ENCODE data around the gene CDH13. TPM values are rescaled to one million over a fixed set of nuclear protein-coding genes. Genes with fewer than 3 reads are reported as not detected.

CDH13 gene
- total and polyA plus RNA-seq, 10 of the 15 experiments (the other 5 are each of a cell fraction or from before 2014, with no cell fraction given): under 0.01 to 0.05 TPM; not detected in 8

DNA sequence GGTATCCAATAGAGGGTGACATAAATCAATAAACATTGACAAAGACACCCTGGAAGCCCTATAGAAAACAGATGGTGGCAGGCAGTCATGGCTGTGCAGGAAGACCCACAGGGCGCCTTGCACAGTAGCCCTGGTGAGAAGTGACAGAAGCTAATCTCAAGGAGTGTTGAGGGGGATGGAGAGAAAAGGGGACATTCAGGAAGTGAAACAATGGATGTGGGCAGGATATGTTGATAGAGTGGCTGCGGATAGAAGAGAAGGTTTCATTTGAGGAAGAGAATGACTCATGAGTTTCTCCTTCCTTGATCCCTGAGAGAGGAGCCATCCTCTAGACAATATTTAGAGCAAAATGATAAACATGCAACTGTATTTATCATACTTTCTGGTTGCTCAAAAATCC lies 712.2 kb downstream of the CDH13 start:
- Histone ChIP-seq H3K9me3 (replicated peaks; ENCODE audit: control insufficient read depth, insufficient read depth, low read length) (no peaks in the 10 kb centered on the region), H3K4me1 (ENCODE audit: control insufficient read depth, insufficient read depth, low read length) (no peaks in the 10 kb centered on the region), H4K20me1 (ENCODE audit: control insufficient read depth, insufficient read depth) (no peaks in the 10 kb centered on the region), H3K27ac (ENCODE audit: control insufficient read depth, insufficient read depth) (no peak overlapping the region), H3K9ac (ENCODE audit: control insufficient read depth, insufficient read depth, low read length) (no peak overlapping the region), H3K79me2 (ENCODE audit: control insufficient read depth, insufficient read depth, low read length) (no peaks in the 10 kb centered on the region), H3K4me2 (ENCODE audit: control insufficient read depth, insufficient read depth) (no peak overlapping the region), H2AFZ (ENCODE audit: control insufficient read depth, low read depth, low read length) (no peak overlapping the region), H3K27me3 (replicated peaks in 1 of 2; ENCODE audit: control insufficient read depth in 2 of 2, insufficient read depth in 2 of 2, low read length in 1 of 2) (no peaks in the 10 kb centered on the region), H3K36me3 (ENCODE audit: control insufficient read depth in 2 of 2, insufficient read depth in 2 of 2, low read length in 1 of 2) (no peaks in the 10 kb centered on the region), H3K4me3 (no peak overlapping the region)
- intact Hi-C loops (cut with micrococcal nuclease; ENCODE audit: unreplicated experiment) (loop anchor here (10.0 kb wide), 1 partner anchor 56 kb away; no protein-coding TSS in a partner anchor), in situ Hi-C loops (cut with MboI) (no loop called here)
- 24% methylated on average over 2 of the region's 2 CpGs for WGBS (ENCODE audit: insufficient coverage, insufficient replicate concordance, low lambda C conversion rate, missing lambda C conversion rate)
- ChIA-PET RAD21 (ENCODE audit: unreplicated experiment) (no interaction called here), SMC1A (ENCODE audit: uncharacterized antibody, unreplicated experiment) (no interaction called here), CTCF (no interaction called here), POLR2A (no interaction called here)
- FAIRE-seq: no peak
- no peak for TF ChIP-seq CREM (IDR thresholded peaks at IDR 0.05; ENCODE audit: low read depth)
- TF ChIP-seq RAD21 (IDR thresholded peaks at IDR 0.05; ENCODE audit: insufficient read depth, low read depth, low read length): no peak
- no peak for TF ChIP-seq ZZZ3 (IDR thresholded peaks at IDR 0.05; ENCODE audit: control insufficient read depth, insufficient read length, low read depth)
- TF ChIP-seq, protein P1, sequence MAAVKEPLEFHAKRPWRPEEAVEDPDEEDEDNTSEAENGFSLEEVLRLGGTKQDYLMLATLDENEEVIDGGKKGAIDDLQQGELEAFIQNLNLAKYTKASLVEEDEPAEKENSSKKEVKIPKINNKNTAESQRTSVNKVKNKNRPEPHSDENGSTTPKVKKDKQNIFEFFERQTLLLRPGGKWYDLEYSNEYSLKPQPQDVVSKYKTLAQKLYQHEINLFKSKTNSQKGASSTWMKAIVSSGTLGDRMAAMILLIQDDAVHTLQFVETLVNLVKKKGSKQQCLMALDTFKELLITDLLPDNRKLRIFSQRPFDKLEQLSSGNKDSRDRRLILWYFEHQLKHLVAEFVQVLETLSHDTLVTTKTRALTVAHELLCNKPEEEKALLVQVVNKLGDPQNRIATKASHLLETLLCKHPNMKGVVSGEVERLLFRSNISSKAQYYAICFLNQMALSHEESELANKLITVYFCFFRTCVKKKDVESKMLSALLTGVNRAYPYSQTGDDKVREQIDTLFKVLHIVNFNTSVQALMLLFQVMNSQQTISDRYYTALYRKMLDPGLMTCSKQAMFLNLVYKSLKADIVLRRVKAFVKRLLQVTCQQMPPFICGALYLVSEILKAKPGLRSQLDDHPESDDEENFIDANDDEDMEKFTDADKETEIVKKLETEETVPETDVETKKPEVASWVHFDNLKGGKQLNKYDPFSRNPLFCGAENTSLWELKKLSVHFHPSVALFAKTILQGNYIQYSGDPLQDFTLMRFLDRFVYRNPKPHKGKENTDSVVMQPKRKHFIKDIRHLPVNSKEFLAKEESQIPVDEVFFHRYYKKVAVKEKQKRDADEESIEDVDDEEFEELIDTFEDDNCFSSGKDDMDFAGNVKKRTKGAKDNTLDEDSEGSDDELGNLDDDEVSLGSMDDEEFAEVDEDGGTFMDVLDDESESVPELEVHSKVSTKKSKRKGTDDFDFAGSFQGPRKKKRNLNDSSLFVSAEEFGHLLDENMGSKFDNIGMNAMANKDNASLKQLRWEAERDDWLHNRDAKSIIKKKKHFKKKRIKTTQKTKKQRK (IDR thresholded peaks at IDR 0.05; ENCODE audit: low read depth, low read length): no peak
- TF ChIP-seq, protein P2, sequence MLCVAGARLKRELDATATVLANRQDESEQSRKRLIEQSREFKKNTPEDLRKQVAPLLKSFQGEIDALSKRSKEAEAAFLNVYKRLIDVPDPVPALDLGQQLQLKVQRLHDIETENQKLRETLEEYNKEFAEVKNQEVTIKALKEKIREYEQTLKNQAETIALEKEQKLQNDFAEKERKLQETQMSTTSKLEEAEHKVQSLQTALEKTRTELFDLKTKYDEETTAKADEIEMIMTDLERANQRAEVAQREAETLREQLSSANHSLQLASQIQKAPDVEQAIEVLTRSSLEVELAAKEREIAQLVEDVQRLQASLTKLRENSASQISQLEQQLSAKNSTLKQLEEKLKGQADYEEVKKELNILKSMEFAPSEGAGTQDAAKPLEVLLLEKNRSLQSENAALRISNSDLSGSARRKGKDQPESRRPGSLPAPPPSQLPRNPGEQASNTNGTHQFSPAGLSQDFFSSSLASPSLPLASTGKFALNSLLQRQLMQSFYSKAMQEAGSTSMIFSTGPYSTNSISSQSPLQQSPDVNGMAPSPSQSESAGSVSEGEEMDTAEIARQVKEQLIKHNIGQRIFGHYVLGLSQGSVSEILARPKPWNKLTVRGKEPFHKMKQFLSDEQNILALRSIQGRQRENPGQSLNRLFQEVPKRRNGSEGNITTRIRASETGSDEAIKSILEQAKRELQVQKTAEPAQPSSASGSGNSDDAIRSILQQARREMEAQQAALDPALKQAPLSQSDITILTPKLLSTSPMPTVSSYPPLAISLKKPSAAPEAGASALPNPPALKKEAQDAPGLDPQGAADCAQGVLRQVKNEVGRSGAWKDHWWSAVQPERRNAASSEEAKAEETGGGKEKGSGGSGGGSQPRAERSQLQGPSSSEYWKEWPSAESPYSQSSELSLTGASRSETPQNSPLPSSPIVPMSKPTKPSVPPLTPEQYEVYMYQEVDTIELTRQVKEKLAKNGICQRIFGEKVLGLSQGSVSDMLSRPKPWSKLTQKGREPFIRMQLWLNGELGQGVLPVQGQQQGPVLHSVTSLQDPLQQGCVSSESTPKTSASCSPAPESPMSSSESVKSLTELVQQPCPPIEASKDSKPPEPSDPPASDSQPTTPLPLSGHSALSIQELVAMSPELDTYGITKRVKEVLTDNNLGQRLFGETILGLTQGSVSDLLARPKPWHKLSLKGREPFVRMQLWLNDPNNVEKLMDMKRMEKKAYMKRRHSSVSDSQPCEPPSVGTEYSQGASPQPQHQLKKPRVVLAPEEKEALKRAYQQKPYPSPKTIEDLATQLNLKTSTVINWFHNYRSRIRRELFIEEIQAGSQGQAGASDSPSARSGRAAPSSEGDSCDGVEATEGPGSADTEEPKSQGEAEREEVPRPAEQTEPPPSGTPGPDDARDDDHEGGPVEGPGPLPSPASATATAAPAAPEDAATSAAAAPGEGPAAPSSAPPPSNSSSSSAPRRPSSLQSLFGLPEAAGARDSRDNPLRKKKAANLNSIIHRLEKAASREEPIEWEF (IDR thresholded peaks at IDR 0.05; ENCODE audit: insufficient replicate concordance, low read depth, low read length): no peak
- TF ChIP-seq SMAD5 (IDR thresholded peaks at IDR 0.05; ENCODE audit: low read depth): no peak
- TF ChIP-seq, protein P3, sequence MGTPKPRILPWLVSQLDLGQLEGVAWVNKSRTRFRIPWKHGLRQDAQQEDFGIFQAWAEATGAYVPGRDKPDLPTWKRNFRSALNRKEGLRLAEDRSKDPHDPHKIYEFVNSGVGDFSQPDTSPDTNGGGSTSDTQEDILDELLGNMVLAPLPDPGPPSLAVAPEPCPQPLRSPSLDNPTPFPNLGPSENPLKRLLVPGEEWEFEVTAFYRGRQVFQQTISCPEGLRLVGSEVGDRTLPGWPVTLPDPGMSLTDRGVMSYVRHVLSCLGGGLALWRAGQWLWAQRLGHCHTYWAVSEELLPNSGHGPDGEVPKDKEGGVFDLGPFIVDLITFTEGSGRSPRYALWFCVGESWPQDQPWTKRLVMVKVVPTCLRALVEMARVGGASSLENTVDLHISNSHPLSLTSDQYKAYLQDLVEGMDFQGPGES (IDR thresholded peaks at IDR 0.05): no peak
- no TSS peak for BruUV-seq (replicated peaks)
- ATAC-seq: no peak
- DNase-seq (ENCODE audit: low read depth, low spot score): no peak
